SKM-1 treated with dmso at 0.1 percent for 144 hours (cell line): ENCODE results near the gene ATXN7L3.
A peak's percentile ranks its signal among the peaks of the same experiment; 100 is the strongest.
"Not testable (repeated sequence)": the region's sequence is repeated elsewhere in the genome, so short reads cannot be mapped to it uniquely, and the experiment has no call there.

Experiments
- DNase-seq: peaks from one replicate; lab custom pipeline; 2025; ENCODE audit not compliant: unreplicated experiment; lab: John Stamatoyannopoulos, UW

Gene ATXN7L3

DNA sequence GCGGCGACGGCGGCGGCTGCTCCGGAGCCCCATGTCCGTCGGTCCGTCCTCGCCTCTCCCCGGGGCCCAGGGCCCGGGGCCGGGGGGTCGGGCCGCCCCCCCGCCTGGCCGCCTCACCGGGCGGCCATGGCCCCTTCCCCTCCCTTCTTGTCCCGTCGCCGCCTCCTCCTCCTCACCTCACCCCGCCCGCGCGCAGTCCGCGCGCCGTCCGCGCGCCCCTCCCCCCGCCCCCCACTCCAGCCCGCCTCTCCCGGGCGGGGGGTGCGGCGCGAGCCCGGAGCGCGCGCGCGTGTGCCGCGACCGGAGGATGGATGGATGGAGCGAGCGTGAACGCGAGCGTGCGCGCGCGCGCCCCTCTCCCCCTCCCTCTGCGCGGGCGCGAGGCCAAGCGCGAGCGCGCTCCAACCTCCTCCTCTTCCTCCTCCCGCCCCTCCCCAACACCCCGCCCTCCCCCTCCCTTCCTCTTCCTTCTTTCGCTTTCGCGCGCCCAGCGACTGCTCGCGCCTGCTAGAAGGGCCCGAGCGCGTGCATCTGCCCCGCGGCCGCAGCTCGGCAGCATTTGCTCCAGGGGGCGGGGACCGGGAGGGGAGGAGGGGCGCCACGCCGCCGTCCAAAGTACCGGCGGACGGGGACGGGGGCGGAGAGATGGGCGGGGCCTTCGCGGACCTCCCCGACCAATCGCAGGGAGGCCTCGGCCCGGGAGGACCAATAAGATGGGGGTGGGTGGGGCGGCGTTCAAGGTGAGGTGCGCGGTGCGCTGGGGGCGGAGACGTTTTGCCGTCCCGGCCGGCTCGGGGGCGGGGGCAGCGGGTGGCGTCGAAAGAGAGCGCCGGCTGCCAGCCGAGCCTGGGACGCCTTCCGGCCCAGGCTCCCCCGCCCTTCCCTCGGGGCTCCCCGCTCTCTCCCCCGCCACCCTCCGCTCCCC is at the start of gene ATXN7L3:
Gene ATXN7L3 (minus strand): TSS at position 332 of the 925 bp plus-strand sequence. CDS start 1,814 bp downstream, outside the sequence.
- DNase-seq = peak; percentile 95

GRCh38 chr17:44247876-44248736 is 48.4 kb upstream of the ATXN7L3 start:
- DNase-seq = no peak

DNA sequence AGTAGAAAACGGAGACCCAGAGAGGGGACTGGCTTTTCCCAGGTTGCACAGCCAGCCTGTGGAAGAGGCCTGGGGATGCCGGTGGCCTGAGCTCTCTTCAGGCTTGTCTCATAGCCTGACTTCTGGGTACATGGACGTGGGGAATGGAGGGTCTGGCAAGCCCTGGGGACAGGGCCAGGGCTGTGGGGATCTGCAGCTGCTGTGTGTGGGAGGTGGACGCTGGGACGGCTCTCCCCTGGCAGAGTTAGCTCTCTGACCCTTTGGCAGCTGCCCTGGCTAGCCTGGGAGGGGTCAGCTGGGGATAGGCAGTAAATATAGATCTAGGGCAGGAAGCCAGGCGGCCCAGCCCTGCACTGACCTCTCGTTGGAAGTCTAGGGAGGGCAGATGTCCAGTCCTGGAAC is 47.8 kb upstream of the ATXN7L3 start:
- no peak for DNase-seq

- no peak for DNase-seq
Observed at GRCh38 chr17:44241106-44241624, 41.5 kb upstream of the ATXN7L3 start.

GRCh38 chr17:44237886-44238285 is 38.2 kb upstream of the ATXN7L3 start:
- not testable (repeated sequence) for DNase-seq

DNA sequence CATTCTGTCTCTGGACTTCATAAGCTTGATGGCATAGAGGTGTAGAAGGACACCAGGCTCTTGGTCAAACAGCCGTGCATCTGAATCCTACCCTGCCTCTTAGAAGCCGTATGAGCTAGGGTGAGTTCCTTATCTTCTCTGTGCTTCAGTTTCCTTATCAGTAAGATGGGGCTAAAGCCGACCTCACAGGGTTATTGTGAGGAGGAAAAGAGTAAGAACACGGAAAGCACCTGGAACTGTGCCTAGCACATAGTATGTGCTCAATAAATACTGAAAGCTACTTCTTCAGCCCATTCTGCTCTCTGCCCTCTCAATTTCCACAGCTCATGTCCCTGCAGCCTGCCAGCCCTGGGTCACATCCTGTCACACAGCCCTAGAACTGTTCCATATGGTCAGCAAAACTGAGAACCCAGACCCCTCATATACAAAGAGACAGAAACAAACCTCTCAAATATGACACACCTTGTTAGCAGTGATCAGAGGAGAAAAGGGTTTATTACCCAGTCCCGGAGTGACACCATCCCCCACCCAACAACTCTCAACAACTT is 36.8 kb upstream of the ATXN7L3 start:
- DNase-seq = no peak

- DNase-seq = no peak
Observed at GRCh38 chr17:44235583-44235936, 35.9 kb upstream of the ATXN7L3 start.

DNA sequence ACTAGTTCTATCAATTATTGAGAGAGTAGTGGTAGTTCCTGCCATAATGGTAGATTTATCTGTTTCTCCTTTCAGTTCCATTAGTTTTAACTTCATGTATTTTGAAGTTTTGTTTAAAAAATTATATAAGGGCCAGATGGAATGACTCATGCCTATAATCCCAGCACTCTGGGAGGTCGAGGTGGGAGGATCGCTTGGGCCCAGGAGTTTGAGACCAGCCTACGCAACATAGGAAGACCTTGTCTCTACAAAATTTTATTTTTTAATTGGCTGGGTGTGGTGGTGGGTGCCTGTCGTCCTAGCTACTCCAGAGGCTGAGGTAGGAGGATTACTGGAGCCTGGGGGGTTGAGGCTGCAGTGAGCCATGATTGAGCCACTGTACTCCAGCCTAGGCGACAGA is 33.9 kb upstream of the ATXN7L3 start:
- DNase-seq = no peak

GRCh38 chr17:44232061-44232460 is 32.4 kb upstream of the ATXN7L3 start:
- no peak for DNase-seq

DNA sequence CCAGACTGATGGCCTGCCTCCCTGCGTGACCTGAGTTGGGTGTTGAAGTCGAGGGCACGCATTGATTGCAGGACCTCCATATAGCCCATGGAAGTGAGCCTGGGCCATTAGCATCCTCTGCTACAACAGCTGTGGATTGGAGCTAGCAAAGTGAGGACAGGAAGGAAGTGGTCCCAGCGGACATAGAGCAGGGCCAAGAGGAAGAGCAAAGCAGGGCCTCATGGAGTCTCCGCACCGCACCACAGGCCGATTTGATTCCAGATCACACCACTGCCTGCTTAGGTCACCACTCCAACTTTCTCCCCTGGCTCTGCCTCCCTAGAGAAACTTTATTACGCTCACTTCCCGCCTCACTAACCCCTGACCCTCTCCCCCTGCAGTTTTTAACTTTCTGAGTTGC is 30.5 kb upstream of the ATXN7L3 start:
- no peak for DNase-seq

DNA sequence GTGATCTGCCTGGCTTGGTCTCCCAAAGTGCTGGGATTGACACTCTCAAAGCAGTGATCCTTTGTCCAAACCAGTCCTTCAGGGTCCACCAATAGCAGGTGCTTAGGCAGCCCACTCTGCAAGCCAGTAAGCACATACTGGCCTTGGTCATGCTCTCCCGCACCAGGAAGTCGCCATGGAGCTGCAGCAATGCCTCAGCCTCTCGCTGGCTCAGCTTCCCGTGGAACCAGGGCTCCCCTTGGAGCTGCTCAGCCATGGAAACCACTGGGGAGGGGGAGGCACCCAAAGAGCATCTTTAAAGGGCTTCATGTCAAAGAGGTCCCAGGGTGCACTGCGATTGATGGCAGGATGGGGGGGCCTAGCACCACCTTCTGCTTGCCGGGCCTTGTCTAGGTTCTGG is 29.4 kb upstream of the ATXN7L3 start:
- DNase-seq = no peak

- no peak for DNase-seq
Observed at GRCh38 chr17:44223541-44224071, 23.9 kb upstream of the ATXN7L3 start.

- no peak for DNase-seq
Observed at GRCh38 chr17:44222112-44222869, 22.6 kb upstream of the ATXN7L3 start.

DNA sequence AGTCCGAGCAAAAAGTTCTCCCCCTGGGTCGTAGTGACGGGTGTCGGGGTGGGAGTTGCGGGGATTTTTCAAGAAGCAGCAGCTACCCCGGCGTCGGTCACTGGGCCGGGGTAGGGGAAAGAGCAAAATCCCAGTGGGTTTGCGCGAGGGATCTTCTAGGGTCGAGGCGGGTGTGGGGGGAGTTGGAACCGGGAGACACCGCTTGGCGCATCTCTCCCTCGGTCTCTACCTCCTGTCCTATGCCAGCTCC is 22.1 kb upstream of the ATXN7L3 start:
- DNase-seq = no peak

DNA sequence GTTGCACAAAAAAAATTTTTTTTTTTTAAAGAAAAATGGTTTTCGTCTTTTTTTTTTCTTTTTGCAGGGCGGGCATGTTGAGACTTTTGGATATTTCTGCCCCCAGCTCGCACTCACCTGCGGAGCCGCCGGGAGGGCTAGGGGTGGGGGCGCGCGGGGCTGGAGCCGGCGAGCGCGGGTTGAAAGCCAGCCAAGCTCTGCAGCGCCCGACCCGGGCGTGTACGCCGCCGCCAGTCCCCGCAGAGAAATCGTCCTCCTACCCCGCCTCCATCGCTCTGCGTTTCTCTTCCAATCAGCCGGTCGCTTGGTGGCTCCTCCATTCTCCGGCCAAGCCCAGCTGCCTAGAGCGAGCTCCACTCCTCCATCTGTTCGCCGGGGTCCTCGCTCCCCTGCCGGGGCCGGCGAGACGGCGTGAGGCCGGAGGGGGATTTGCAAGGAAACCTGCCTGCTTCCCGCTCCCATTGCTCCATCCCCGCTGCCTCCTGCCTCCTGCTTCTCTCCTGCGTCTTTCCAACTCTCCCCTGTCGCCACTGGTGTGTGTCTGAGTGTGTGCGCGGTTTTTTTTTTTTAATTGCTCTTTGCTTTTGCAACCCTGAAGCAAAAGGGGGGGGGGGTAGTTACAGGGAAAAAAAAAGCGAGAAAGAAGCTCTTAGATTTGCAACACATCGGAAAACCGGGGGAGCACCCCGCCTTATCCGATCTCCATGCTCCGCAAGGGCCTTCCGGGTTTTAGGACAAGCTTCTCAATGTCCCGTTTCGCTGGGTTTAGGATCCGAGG is 21.6 kb upstream of the ATXN7L3 start:
- DNase-seq = peak; percentile 53

DNA sequence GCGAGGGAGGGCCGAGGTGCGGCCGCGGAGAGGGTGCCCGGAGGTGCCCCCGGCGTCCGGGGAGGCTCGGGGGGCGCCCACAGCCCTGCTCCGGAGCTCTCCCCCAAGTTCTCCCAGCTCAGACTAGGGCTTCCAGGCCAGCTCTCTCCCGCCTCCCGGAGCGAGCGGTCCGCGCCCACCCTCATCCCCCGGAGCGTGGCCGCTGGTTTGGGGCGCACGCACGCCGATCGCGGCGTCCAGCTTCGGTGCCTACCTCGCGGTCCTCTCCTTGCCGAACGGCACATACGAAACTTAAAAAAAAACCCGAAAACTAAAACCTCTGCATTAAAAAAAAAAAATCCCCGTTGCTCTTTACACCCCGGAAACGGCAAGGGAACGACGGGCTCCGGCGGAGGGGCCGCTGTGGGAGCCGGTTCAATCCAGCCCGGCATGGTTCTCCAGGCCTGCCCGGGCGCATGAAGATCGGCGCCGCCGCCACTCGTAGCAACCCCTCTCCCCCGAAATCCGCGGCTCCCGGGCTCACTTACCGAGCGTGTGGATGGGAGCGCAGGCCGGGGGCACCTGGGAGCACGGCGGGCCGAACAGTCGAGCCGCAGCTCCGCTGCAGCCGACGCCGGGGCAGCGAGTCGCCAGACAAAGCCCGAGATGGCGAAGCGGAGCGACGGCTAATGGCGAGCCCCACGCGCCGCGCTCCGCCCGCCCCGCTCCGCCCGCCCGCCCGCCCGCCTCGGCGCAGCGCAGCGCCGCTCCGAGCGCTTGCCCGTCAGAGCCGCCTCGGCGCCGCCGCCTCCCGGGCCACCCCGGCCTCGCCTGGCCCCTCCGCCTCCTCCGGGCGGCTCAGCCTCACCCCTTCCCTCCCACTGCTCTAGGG is 20.8 kb upstream of the ATXN7L3 start:
- DNase-seq = no peak

- DNase-seq = peak; percentile 27
Observed at GRCh38 chr17:44219616-44220212, 20.0 kb upstream of the ATXN7L3 start, which contains the start of gene UBTF. Gene UBTF (minus strand): TSS chr17:44219675. CDS start chr17:44218229, 1,446 bp downstream.

DNA sequence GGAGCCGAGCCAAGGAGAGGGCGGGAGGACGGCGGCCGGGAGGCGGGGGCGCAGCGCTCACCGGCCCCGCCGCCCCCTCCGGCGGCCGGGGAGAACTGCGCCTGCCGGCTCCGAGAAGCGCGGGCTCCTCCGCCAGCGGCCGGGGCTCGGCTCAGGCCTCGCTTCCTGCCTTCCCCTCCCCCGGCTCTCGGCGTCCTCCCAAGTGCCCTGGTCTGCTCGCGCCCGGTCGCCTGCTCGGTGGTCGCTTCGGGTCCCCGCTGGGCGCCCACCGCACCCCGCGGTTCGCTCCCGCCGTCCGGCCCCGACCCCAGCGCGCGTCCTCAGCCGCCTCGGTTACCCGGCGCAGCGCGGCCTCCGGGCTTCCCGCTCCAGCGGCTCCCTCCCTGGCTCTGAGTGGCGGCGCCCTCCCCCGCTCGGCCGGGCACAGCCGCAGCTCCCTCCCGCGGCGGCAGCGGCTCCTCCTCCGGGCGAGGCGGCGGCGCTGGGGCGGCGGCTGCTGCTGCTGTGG is 19.5 kb upstream of the ATXN7L3 start:
- peak; percentile 51 for DNase-seq
